ENCODE results near the gene TMEM82. TPM values are rescaled to one million over a fixed set of nuclear protein-coding genes. Genes with fewer than 3 reads are reported as not detected.
A peak's percentile ranks its signal among the peaks of the same experiment; 100 is the strongest.
"Not testable (repeated sequence)": the region's sequence is repeated elsewhere in the genome, so short reads cannot be mapped to it uniquely, and the experiment has no call there.

The TMEM82 gene
- not detected for total RNA-seq
- long read RNA-seq, partial matches to known transcripts, result 0 of 1 reads
- long read RNA-seq, other reads (novel, unspliced or antisense), result 1 of 1 reads

GRCh38 chr1:15742339-15742801 lies at the start of gene TMEM82:
Gene TMEM82, plus strand, starts transcription at chr1:15742499. Its CDS starts 61 bp downstream, at chr1:15742560.
- intact Hi-C loops (cut with micrococcal nuclease), result no loop called here
- DNase-seq (no peak), ATAC-seq (no peak)

DNA sequence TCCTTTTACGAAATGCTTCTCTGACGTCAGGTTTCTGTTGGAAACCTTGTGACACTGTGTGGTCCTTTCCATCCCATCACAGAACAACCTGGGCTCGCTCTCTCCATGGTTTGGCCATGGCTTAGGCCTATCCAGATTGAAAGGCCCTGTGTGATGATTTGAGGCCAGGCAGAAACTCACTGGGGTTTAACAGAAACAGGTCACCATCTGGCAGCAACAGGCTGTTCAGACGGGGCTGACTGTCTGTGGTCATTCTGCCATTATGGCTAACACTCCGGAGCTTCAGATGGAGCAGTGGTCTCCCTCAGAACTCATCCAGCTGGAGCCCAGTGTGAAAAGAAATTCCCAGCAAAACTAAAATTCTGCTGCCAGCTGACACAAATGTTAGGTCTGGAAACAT lies 48.9 kb upstream of the TMEM82 start:
- intact Hi-C loops (cut with micrococcal nuclease), result no loop called here
- peak; percentile 14 for ATAC-seq

DNA sequence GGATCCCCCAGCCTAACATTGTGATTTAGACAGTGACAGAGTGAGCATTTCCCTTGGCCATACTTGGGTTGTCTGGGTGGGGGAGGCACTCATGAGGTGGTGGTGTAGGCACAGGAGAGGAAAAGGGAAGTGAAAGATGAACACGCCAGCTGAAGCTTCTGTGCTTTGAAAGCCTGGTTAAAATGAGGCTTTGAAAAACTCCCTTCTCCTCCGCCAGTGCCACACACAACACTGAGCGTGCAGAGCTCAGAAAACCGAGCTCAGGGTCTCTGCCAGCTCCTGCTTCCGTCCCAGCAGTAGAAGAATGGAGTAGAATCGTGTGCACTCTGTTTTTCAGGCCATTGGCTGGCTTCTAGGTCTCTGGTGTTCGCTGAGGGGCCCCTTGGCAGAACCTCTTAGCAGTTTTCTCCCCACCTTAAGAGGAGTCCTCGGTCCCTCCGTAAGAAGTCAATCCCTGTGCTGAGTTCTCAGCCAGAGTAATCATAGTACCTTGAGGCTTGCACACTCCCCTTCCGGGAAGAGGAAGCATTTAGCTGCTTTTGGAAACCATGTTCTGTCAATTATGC lies 45.3 kb upstream of the TMEM82 start:
- DNase-seq (no peak), ATAC-seq (peak; percentile 23)
- intact Hi-C loops (cut with micrococcal nuclease), result no loop called here

More for the DNA sequence above, 48.9 kb upstream of the TMEM82 start:
- DNase-seq, result no peak

GRCh38 chr1:15698201-15698600 lies 44.1 kb upstream of the TMEM82 start:
- DNase-seq (no peak), ATAC-seq (no peak)
- intact Hi-C loops (cut with micrococcal nuclease), result no loop called here

GRCh38 chr1:15699321-15699720 lies 43.0 kb upstream of the TMEM82 start:
- ATAC-seq; intact Hi-C loops (cut with micrococcal nuclease); DNase-seq: not testable (repeated sequence)

DNA sequence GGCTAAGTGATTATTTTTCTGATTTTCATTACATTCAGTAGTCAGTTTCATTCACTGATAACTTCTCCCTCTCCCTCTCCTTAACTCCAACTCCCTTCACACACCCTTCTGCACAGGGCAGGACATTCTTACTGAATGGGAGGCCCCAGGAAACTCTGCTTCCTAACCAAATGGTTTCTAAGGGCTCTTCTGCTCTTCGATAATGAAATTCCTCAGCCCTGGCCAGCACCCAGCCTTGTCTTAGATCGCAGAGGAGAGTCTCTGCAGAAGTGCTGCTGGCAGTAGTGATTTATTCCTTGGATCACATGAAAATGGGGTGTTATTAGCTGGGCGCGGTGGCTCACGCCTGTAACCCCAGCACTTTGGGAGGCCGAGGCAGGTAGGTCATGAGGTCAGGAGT lies 41.8 kb upstream of the TMEM82 start:
- intact Hi-C loops (cut with micrococcal nuclease), result no loop called here
- DNase-seq (no peak), ATAC-seq (no peak)

DNA sequence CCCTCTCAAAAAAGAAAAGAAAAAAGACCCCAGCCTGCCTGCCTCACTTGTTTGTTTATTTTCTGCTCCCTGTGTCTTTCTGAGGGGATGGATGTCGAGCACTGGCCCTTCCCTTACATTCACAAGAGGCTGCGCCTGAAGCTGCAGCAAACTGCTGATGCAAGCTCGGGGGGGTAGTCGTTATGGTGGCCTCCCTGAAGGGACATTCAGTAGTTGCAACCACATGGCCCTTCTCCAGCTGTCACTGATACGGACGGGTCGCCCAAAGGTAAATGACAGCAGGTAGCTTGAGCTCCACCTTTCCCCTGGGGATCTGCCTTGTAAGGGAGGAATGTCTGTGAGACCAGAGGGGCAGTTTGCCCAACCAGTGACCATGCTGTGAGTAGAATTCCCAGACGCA lies 40.5 kb upstream of the TMEM82 start:
- ATAC-seq (no peak), DNase-seq (no peak)
- intact Hi-C loops (cut with micrococcal nuclease), result no loop called here

DNA sequence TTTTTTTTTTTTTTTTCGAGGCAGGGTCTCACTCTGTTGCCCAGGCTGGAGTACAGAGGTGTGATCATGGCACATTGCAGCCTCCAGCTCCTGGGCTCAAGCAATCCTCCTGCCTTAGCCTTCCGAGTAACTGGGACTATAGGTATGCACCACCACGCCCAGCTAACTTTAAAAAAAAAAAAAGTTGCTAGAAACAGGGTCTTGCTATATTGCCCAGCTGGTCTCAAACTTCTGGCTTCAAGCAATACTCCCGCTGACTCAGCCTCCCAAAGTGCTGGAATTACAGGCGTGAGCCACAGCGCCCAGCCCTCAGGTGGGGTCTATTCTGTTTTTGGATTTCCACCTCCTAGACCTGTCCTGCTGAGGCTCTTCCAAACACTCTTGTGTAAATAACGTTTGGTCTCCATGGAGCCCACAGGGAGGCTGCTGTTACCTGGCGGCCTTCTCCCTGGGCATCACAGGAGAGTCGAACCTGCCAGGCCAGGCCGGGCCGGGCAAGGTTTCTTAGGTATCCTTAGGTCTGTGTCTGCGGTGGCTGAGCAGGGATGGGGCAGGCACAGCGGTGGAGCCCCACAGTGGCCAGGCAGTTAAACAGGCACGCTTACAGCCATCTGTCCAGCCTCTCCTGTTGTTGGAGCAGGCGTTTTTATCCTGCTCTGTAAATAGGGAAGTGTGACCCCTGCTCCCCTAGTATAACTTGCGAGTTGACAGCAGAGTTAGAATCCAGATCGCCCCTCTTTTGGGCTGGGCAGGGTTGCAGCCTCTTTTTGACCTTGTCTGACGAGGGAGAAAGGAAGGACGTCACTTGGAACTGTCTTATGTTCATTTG lies 39.4 kb upstream of the TMEM82 start:
- peak; percentile 57 for DNase-seq
- intact Hi-C loops (cut with micrococcal nuclease), result no loop called here
- peak; percentile 67 for ATAC-seq

DNA sequence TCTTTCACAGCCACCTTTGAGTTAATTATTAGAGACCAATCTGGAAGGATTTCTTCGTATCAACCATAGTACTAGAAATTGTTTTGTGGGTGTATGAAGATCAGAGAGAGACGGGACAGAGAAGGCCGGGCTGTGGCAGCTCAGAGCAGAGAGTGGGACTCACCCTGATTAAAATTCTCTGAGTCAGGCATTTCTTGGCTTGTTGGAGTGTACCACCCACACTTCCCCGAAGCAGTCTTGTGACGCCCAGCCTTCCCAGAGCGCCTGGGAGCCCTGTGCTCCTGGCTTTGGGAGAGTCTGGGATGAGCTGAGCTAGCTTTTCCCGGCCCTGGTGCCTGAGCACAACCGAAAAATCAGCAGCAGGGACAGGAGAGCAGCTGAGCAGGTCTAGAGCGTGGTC lies 38.7 kb upstream of the TMEM82 start:
- DNase-seq (peak; percentile 81), ATAC-seq (peak; percentile 90)
- intact Hi-C loops (cut with micrococcal nuclease), result no loop called here

GRCh38 chr1:15704526-15705183 lies 37.6 kb upstream of the TMEM82 start:
- ATAC-seq, result no peak
- no peak for DNase-seq

DNA sequence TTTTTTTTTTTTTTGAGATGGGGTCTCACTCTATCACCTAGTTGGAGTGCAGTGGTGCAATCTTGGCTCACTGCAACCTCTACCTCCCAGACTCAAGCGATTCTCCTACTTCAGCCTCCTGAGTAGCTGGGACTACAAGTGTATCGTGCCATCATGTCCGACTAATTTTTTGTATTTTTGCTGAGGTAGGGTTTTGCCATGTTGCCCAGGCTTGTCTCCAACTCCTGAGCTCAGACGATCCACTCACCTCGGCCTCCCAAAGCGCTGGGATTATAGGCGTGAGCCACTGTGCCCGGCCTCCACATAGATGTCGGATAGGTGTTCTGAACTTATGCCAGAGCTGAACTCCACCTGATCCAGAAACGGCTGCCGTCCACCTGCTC lies 37.1 kb upstream of the TMEM82 start:
- intact Hi-C loops (cut with micrococcal nuclease), result no loop called here
- DNase-seq, result no peak
- no peak for ATAC-seq

More at GRCh38 chr1:15704526-15705183, 37.6 kb upstream of the TMEM82 start:
- intact Hi-C loops (cut with micrococcal nuclease), result no loop called here

GRCh38 chr1:15706751-15707150 lies 35.5 kb upstream of the TMEM82 start:
- intact Hi-C loops (cut with micrococcal nuclease), result no loop called here
- ATAC-seq (peak; percentile 12), DNase-seq (no peak)

DNA sequence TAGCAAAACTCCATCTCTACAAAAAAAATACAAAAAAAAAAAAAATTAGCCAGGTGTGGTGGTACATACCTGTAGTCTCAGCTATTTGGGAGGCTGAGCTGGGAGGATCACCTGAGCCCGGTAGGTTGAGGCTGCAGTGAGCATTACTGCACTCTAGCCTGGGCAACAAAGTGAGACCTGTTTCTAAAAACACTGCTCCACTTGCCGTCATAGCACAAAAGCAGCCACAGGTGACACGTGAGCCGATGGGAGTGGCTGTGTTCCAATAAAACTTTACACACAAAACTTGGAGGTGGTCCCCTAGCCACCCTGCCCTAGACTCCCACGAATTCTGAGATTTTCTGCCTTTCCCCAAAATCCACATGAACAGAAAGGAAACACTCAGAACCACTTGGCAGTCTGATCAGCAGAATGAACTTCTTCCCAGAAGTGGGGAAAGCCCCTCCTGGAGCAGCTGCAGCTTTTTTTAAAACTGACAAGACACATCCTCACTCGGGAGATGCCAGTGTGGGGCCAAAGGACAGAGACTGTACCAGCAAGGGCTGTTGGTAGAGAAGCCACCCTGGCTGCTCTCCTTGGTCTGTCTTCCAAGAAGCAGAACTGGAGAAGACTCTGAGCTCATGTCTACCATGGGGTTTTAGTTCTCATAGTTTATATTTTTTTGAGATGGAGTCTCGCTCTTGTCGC lies 34.9 kb upstream of the TMEM82 start:
- no peak for ATAC-seq
- intact Hi-C loops (cut with micrococcal nuclease), result no loop called here

GRCh38 chr1:15708486-15709137 lies 33.7 kb upstream of the TMEM82 start:
- DNase-seq (no peak), ATAC-seq (no peak)
- intact Hi-C loops (cut with micrococcal nuclease), result no loop called here

More for the DNA sequence above, 34.9 kb upstream of the TMEM82 start:
- no peak for DNase-seq

GRCh38 chr1:15709226-15709625 lies 33.1 kb upstream of the TMEM82 start:
- intact Hi-C loops (cut with micrococcal nuclease), result no loop called here
- DNase-seq (no peak), ATAC-seq (no peak)

- ATAC-seq, result no peak
- intact Hi-C loops (cut with micrococcal nuclease), result no loop called here
- DNase-seq, result no peak
These were observed 30.1 kb upstream of the TMEM82 start for GRCh38 chr1:15712168-15712567.

- intact Hi-C loops (cut with micrococcal nuclease), result no loop called here
- DNase-seq (peak; percentile 68), ATAC-seq (peak; percentile 80)
These were observed 27.7 kb upstream of the TMEM82 start for GRCh38 chr1:15714406-15715136.

- ATAC-seq (peak; percentile 32), DNase-seq (peak; percentile 63)
- intact Hi-C loops (cut with micrococcal nuclease), result no loop called here
These were observed 24.7 kb upstream of the TMEM82 start for GRCh38 chr1:15717418-15718125.
